Left forelimb (tissue), 1 donor: ENCODE data around the gene ITIH1.

ENCODE experiments used
- DNase-seq: peaks from one replicate; pipeline ENCODE4 v3.0.0-alpha.2; 2018; ENCODE audit warnings: low spot score

The ITIH1 gene

DNA sequence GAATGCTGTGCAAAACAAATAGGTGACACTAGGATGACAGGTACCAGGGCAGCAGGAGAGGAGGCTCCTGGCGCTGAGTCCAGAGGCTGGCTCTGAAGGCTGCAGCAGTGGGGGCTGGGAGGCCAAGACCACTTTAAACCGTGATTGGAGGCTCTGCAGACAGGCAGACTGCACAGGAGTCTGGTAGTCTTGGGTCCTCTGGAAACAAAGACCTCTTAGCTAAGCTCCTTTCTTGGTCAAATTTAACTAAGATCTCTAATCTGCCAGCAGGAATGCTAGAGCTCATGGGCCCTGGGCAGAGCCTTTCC lies 61.8 kb downstream of the ITIH1 start:
- DNase-seq = no peak

DNA sequence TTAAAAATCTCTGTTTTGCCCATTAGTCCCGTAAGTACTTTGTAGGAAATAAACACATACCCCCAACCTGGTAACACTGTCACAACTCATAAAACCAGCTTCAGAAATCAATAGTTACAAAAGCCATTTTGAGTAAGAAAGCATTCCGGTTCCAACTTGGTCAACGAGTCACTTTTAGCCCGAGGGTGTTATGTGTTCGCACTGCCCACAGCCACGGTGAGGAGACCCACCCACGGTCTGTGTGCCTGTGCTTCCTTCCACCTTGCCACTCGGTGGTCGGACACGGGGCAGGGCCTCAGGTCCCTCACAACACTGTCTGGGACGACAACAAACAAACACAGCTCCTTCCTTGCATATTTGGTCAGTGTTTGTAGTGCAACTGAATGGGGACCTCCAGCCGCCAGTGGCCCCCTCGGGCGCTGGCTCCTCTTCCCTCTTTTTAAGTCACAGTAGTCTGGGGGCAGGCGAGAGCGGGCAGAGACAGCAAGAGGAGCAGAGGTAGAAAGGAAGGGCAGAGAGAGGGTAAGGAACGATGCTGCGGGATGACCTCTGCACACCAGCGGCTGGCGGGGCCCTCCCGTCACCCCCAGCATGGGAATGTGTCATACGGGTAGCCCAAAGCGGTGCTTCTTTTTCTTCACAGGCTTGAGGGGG lies 62.6 kb downstream of the ITIH1 start:
- DNase-seq = no peak

DNA sequence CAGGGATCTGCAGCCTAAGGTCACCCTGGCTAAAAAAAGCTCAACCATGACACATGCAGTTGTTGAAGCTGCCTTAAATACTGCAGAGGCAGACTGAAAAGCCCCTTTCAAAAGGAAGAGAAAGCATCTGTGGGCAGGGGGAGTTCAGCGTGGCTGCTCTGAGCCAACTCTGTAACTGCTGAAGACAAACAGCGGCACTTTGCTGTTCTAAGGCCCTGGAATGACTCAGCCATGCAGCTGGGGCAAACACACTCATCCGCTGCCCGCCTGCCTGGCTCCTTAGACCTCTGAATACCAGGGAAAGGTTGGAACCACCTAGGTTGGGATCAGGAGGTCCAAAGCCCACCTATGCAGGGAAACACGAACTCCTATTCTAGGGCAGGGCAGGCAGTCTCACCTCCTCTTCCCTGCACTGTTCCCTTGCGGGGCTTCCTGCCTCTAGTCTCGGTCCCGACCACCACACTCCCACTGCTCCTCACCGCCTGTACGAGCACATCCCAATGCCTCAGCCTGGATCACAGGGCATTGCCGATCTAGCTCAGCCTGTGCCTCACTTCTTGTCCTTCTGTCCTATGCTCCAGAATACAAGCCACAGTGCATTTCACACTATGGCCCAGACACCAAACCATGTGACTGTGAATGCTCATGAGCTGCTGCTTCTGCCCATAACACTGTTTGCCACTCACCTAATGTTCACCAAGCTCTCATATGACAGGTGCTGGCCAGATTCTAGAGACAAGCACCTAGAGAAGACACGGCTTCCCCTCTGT lies 64.0 kb downstream of the ITIH1 start:
- DNase-seq = no peak
